IMR-90 (cell line): Measurements from ENCODE around the gene TRAPPC2B. TPM values are rescaled to one million over a fixed set of nuclear protein-coding genes. Genes with fewer than 3 reads are reported as not detected.

Experiments used
- ATAC-seq: fragments of 200-7000 bp; cut with Tn5 transposase; 2 replicates; pipeline ENCODE4 v1.9.1; 2020; ENCODE audit warnings: low read depth, mild to moderate bottlenecking, moderate library complexity
- BruUV-seq: library from RNA; stranded (reverse); fragments of 400-500 nt; replicated peaks from 2 replicates; lab custom pipeline; 2021; lab: Mats Ljungman, UMichigan
- CTCF ChIA-PET: fragments of 300-600 bp; formaldehyde crosslinking; extraction: SDS; loops from one replicate; lab custom pipeline; 2021; ENCODE audit warnings: antibody characterized with exemption; lab: Yijun Ruan, JAX
- POLR2A ChIA-PET: fragments of 300-600 bp; sonication (Branson Sonifier 250); formaldehyde crosslinking; loops from one replicate; lab custom pipeline; 2022; ENCODE audit warnings: antibody characterized with exemption; ENCODE audit not compliant: unreplicated experiment; lab: Charles Lee
- DNase-seq: peaks from one replicate; pipeline ENCODE4 v3.0.0; 2013
- H2AFZ ChIP-seq: replicated peaks from 2 replicates; pipeline ENCODE3; 2013; ENCODE audit warnings: low read length, mild to moderate bottlenecking; ENCODE audit not compliant: poor library complexity
- H2AK5ac ChIP-seq: 2 replicates; pipeline ENCODE4 v1.6.1; 2013; ENCODE audit warnings: low read depth, low read length, inconsistent platforms
- H2AK9ac ChIP-seq: replicated peaks from 2 replicates; pipeline ENCODE3; 2013; ENCODE audit warnings: mild to moderate bottlenecking, low read depth, low read length, moderate library complexity; ENCODE audit not compliant: poor library complexity
- H2BK120ac ChIP-seq: 2 replicates; pipeline ENCODE4 v1.6.1; 2013; ENCODE audit warnings: low read depth, low read length, inconsistent platforms
- H2BK15ac ChIP-seq: 3 replicates; pipeline ENCODE4 v1.6.1; 2013; ENCODE audit warnings: low read depth, low read length, inconsistent platforms
- H2BK20ac ChIP-seq: 2 replicates; pipeline ENCODE4 v1.6.1; 2013; ENCODE audit warnings: low read depth, mild to moderate bottlenecking, inconsistent platforms, low read length, moderate library complexity
- H2BK5ac ChIP-seq: 2 replicates; pipeline ENCODE4 v1.6.1; 2013; ENCODE audit warnings: mild to moderate bottlenecking, low read depth, low read length, inconsistent platforms; ENCODE audit not compliant: poor library complexity, severe bottlenecking
- H3K14ac ChIP-seq: replicated peaks from 2 replicates; pipeline ENCODE4 v1.6.1; 2013; ENCODE audit warnings: low read depth, low read length, inconsistent platforms
- H3K18ac ChIP-seq: 2 replicates; pipeline ENCODE4 v1.6.1; 2013; ENCODE audit warnings: low read depth, low read length, control low read depth
- H3K23ac ChIP-seq: 2 replicates; pipeline ENCODE4 v1.6.1; 2013; ENCODE audit warnings: low read depth, low read length, inconsistent platforms
- H3K27ac ChIP-seq: 2 replicates; pipeline ENCODE4 v1.5.1; 2013; ENCODE audit warnings: mild to moderate bottlenecking, control low read depth, low read length; ENCODE audit not compliant: insufficient read depth
- H3K27me3 ChIP-seq: 2 replicates; pipeline ENCODE4 v1.6.1; 2013; ENCODE audit warnings: low read length; ENCODE audit not compliant: control insufficient read depth, insufficient read depth
- H3K36me3 ChIP-seq: 2 replicates; pipeline ENCODE4 v1.6.1; 2013; ENCODE audit warnings: low read length, mixed read lengths; ENCODE audit not compliant: control insufficient read depth, insufficient read depth
- H3K4ac ChIP-seq: 2 replicates; pipeline ENCODE4 v1.6.1; 2013; ENCODE audit warnings: low read depth, low read length, inconsistent platforms
- H3K4me1 ChIP-seq: 2 replicates; pipeline ENCODE4 v1.6.1; 2013; ENCODE audit warnings: low read length, mixed read lengths; ENCODE audit not compliant: control insufficient read depth, insufficient read depth
- H3K4me2 ChIP-seq: 2 replicates; pipeline ENCODE4 v1.6.1; 2013; ENCODE audit warnings: low read depth, mild to moderate bottlenecking, control low read depth, low read length, moderate library complexity
- H3K4me3 ChIP-seq: 2 replicates; pipeline ENCODE4 v1.5.1; 2013; ENCODE audit warnings: low read depth, mild to moderate bottlenecking, control low read depth, low read length, moderate library complexity; ENCODE audit not compliant: insufficient read depth
- H3K56ac ChIP-seq: 2 replicates; pipeline ENCODE4 v1.6.1; 2013; ENCODE audit warnings: low read length, inconsistent platforms; ENCODE audit not compliant: insufficient read depth; ENCODE audit errors: extremely low read depth
- H3K79me1 ChIP-seq, 2 experiments: 2 replicates each; pipeline ENCODE4 v1.6.1; 2013; ENCODE audit warnings: low read length in 2 of 2, inconsistent platforms in 1 of 2, low read depth in 1 of 2
- H3K9ac ChIP-seq: 2 replicates; pipeline ENCODE4 v1.6.1; 2013; ENCODE audit warnings: low read depth, low read length, control low read depth
- H3K9me1 ChIP-seq: 2 replicates; pipeline ENCODE4 v1.6.1; 2013; ENCODE audit warnings: low read length, inconsistent platforms; ENCODE audit not compliant: insufficient read depth
- H3K9me3 ChIP-seq: 2 replicates; pipeline ENCODE4 v1.6.1; 2013; ENCODE audit warnings: low read length; ENCODE audit not compliant: control insufficient read depth, insufficient read depth
- H4K20me1 ChIP-seq: 2 replicates; pipeline ENCODE4 v1.6.1; 2013; ENCODE audit warnings: low read length, inconsistent platforms; ENCODE audit not compliant: insufficient read depth
- H4K5ac ChIP-seq: 2 replicates; pipeline ENCODE4 v1.6.1; 2013; ENCODE audit warnings: mild to moderate bottlenecking, low read depth, low read length, control low read depth
- H4K8ac ChIP-seq, 2 experiments: 2 replicates each; pipeline ENCODE4 v1.6.1; 2013; ENCODE audit warnings: low read depth in 2 of 2, low read length in 2 of 2, control low read depth in 1 of 2, inconsistent platforms in 1 of 2
- H4K91ac ChIP-seq: 2 replicates; pipeline ENCODE4 v1.6.1; 2013; ENCODE audit warnings: low read depth, low read length, inconsistent platforms; ENCODE audit not compliant: insufficient read depth
- BHLHE40 ChIP-seq: fragments of 150-350 bp; IDR thresholded peaks from 2 replicates; pipeline ENCODE4 v1.6.1; 2016; ENCODE audit warnings: mild to moderate bottlenecking, low read depth, low read length
- CEBPB ChIP-seq: IDR thresholded peaks from 2 replicates; pipeline ENCODE4 v1.6.1; 2012; ENCODE audit warnings: low read depth, low read length, improper control_type of control experiment
- CHD1 ChIP-seq: IDR thresholded peaks from 2 replicates; pipeline ENCODE4 v1.6.1; 2012; ENCODE audit warnings: low read depth, low read length, improper control_type of control experiment
- ELK1 ChIP-seq: fragments of 150-350 bp; IDR thresholded peaks from 2 replicates; pipeline ENCODE4 v1.6.1; 2016; ENCODE audit warnings: low read depth, mild to moderate bottlenecking, low read length, moderate library complexity, borderline replicate concordance
- FOS ChIP-seq: fragments of 150-350 bp; IDR thresholded peaks from 2 replicates; pipeline ENCODE4 v1.6.1; 2016; ENCODE audit warnings: low read depth, low read length
- MAFK ChIP-seq: IDR thresholded peaks from 2 replicates; pipeline ENCODE4 v1.6.1; 2012; ENCODE audit warnings: low read depth, low read length, improper control_type of control experiment
- MAZ ChIP-seq: IDR thresholded peaks from 2 replicates; pipeline ENCODE4 v1.6.1; 2012; ENCODE audit warnings: low read depth, mild to moderate bottlenecking, low read length, improper control_type of control experiment, moderate library complexity, borderline replicate concordance
- MXI1 ChIP-seq: IDR thresholded peaks from 2 replicates; pipeline ENCODE4 v1.6.1; 2012; ENCODE audit warnings: low read depth, mild to moderate bottlenecking, low read length, moderate library complexity, borderline replicate concordance
- NFE2L2 ChIP-seq: fragments of 150-350 bp; IDR thresholded peaks from 2 replicates; pipeline ENCODE4 v1.6.1; 2016; ENCODE audit warnings: low read depth, mild to moderate bottlenecking, low read length
- POLR2A ChIP-seq: IDR thresholded peaks from 2 replicates; pipeline ENCODE4 v1.6.1; 2012; ENCODE audit warnings: mild to moderate bottlenecking, low read depth, low read length
- RAD21 ChIP-seq: IDR thresholded peaks from 2 replicates; pipeline ENCODE4 v1.6.1; 2012; ENCODE audit warnings: low read length, improper control_type of control experiment
- RFX5 ChIP-seq: IDR thresholded peaks from 2 replicates; pipeline ENCODE4 v1.8.0; 2012; ENCODE audit warnings: low read depth, mild to moderate bottlenecking, low read length, moderate library complexity
- SMC3 ChIP-seq: fragments of 150-350 bp; IDR thresholded peaks from 2 replicates; pipeline ENCODE4 v1.6.1; 2016; ENCODE audit warnings: low read depth, mild to moderate bottlenecking, antibody characterized with exemption, low read length, moderate library complexity
- USF2 ChIP-seq: fragments of 150-350 bp; IDR thresholded peaks from 2 replicates; pipeline ENCODE4 v1.6.1; 2017; ENCODE audit warnings: mild to moderate bottlenecking, antibody characterized with exemption, low read length, low read depth
- WGBS, 2 experiments: methylation state at CpG; one replicate each; pipeline versions ENCODE4 v1.1.5 to v1.1.7; 2013; ENCODE audit warnings: missing lambda C conversion rate in 2 of 2; ENCODE audit not compliant: insufficient read length in 1 of 2; ENCODE audit errors: extremely low coverage in 2 of 2; 5-methylcytosine and 5-hydroxymethylcytosine counted together
- dilution Hi-C: fragments of 300-500 bp; cut with HindIII; formaldehyde crosslinking; loops from one replicate; pipeline ENCODE4 v1.14.3; 2018; ENCODE audit warnings: low sequenced_read_pairs; ENCODE audit not compliant: unreplicated experiment
- in situ Hi-C: fragments of 300-500 bp; cut with MboI; formaldehyde crosslinking; loops from 3 replicates; pipeline ENCODE4 v1.14.3; 2019; ENCODE audit warnings: low sequenced_read_pairs, inconsistent platforms, mixed read lengths
- intact Hi-C: fragments of 100-400 bp; cut with micrococcal nuclease; formaldehyde crosslinking; loops from 2 replicates; pipeline ENCODE4 v1.10.0; 2022
- polyA plus RNA-seq, 3 experiments: library from polyadenylated mRNA; depleted of rRNA; stranded (reverse); fragments of >200 nt; gene quantifications; 2 replicates each; pipeline ENCODE4 v1.2.3, GENCODE V29; 2012; ENCODE audit warnings: low replicate concordance in 1 of 3
- total RNA-seq: library from RNA; depleted of rRNA; stranded (reverse); fragments of >200 nt; gene quantifications from 2 replicates; pipeline ENCODE4 v1.2.3, GENCODE V29; 2012

TRAPPC2B gene
- total and polyA plus RNA-seq, 2 of the 4 experiments (the other 2 are of a cell fraction) = 14.9 to 20.4 TPM

- in situ Hi-C loops = no loop called here
- Histone ChIP-seq H2BK120ac (peak within 1 kb of the TSS; percentile 30; the same call in 1 of the 2 replicates), H2BK15ac (no peak within 1 kb of the TSS), H3K9ac (peak within 1 kb of the TSS; percentile 96), H2BK20ac (no peak within 1 kb of the TSS), H3K27ac (peak within 1 kb of the TSS; percentile 85), H2BK5ac (peak within 1 kb of the TSS; percentile 80), H4K20me1 (0 out of 2 replicates have a peak, but pooled peaks cover 10% of the 10 kb centered on the region), H2AK5ac (peak within 1 kb of the TSS; percentile 62), H3K56ac (peak within 1 kb of the TSS; percentile 76), H3K18ac (peak within 1 kb of the TSS; percentile 42; the same call in 1 of the 2 replicates), H3K9me3 (no peaks in the 10 kb centered on the region), H3K14ac (peak within 1 kb of the TSS; percentile 81), H3K9me1 (peaks cover 15% of the 10 kb centered on the region), H2AK9ac (peak within 1 kb of the TSS; percentile 47), H3K79me1 (peaks cover 16 to 47% of the 10 kb centered on the region in 2 experiments; a peak in 3 of 4 replicates), H3K36me3 (peaks cover 25% of the 10 kb centered on the region), H3K23ac (peak within 1 kb of the TSS; percentile 88; the same call in 1 of the 2 replicates), H3K4ac (peak within 1 kb of the TSS; percentile 87), H3K4me3 (peak within 1 kb of the TSS; percentile 85), H3K4me2 (peak within 1 kb of the TSS; percentile 90), H4K91ac (peak within 1 kb of the TSS; percentile 85), H3K27me3 (no peaks in the 10 kb centered on the region), H3K4me1 (peaks cover 4% of the 10 kb centered on the region; the same call in 1 of the 2 replicates), H2AFZ (peak within 1 kb of the TSS; percentile 95), H4K8ac (peak within 1 kb of the TSS; percentile 96 to 98), H4K5ac (peak within 1 kb of the TSS; percentile 99)
- CTCF ChIA-PET = no interaction called here
- BruUV-seq = no TSS peak
- intact Hi-C loops = no loop called here
- 1% methylated on average over 21 of the region's 57 CpGs; no CpG with 5 or more reads in 1 of the 2 experiments for WGBS, 2 experiments
- peak; percentile 95 for DNase-seq
- POLR2A ChIA-PET = interaction anchor here (0.6 to 1.0 kb wide), 2 partner anchors 9 to 11 kb away, joined by 3 to 4 read pairs; no protein-coding TSS in a partner anchor
- peak; percentile 99 for ATAC-seq
- dilution Hi-C loops = no loop called here
- TF ChIP-seq MAFK = no peak
- no peak for TF ChIP-seq RFX5
- no peak for TF ChIP-seq RAD21
- peak; percentile 48; the same call in 1 of the 2 replicates for TF ChIP-seq MAZ
- no peak for TF ChIP-seq FOS
- TF ChIP-seq CHD1 = no peak
- TF ChIP-seq NFE2L2 = no peak
- TF ChIP-seq MXI1 = peak; percentile 90
- TF ChIP-seq CEBPB = no peak
- no peak for TF ChIP-seq BHLHE40
- TF ChIP-seq ELK1 = no peak
- no peak for TF ChIP-seq USF2
- TF ChIP-seq SMC3 = no peak
- peak; percentile 54; the same call in 1 of the 2 replicates for TF ChIP-seq POLR2A
Measured at GRCh38 chr19:57350877-57351805, 12.2 kb upstream of the TRAPPC2B start, which contains the start of gene ZNF304. TSS of gene ZNF304 (plus strand) at chr19:57351271. CDS start at chr19:57351665, 394 bp downstream.
